Cardiac fibroblast (primary cell): Measurements from ENCODE around the gene ZBTB17.
A peak's percentile ranks its signal among the peaks of the same experiment; 100 is the strongest.

Experiments
- DNase-seq, 2 donors: peaks; one replicate each; pipeline versions ENCODE4 v3.0.0 to v3.0.0-alpha.2; 2010; ENCODE audit warnings: low read depth in 2 of 2
- H3K4me3 ChIP-seq, 2 donors: replicated peaks in 1 of 2; 1 replicate in 1 of 2; 2 replicates in 1 of 2; pipeline ENCODE4 v1.5.1; 2011; ENCODE audit warnings: low read depth in 2 of 2, low read length in 2 of 2, mild to moderate bottlenecking in 2 of 2, moderate library complexity in 1 of 2
- TF ChIP-seq, protein P1 (sequence below): IDR thresholded peaks from one replicate; pipeline ENCODE4 v1.5.1; 2011; ENCODE audit warnings: low read depth, mild to moderate bottlenecking, low read length, inconsistent platforms

Gene ZBTB17

DNA sequence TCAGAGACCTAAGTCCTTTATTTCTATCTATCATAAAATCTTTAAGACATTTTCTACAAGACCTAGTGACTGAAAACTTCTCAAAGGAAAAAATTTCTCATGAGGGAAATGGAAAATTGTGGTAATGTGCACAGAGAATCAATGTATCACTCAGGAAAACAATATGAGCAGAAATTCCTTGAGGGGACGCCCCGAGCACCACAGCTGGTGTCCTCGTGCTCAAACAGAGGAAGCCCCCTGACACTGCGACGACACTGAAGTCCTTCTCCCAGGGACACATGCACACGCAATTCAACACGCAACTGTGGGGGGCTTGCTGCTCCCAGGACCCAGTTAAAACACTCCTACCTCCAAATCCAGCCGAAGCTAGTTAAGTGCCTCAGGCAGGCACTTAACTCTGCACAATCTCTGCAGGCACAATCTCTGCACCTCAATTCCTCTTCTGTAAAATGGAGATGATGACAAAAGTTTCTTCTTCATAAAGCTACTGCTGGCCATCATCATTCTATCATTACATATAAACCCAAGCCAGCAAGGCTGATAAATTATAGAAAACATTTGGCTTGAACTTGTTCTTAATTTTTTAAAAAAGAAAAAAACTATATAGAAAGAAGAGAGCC, 16.0 kb downstream of the ZBTB17 start:
- no peak for DNase-seq
- TF ChIP-seq, protein P1, sequence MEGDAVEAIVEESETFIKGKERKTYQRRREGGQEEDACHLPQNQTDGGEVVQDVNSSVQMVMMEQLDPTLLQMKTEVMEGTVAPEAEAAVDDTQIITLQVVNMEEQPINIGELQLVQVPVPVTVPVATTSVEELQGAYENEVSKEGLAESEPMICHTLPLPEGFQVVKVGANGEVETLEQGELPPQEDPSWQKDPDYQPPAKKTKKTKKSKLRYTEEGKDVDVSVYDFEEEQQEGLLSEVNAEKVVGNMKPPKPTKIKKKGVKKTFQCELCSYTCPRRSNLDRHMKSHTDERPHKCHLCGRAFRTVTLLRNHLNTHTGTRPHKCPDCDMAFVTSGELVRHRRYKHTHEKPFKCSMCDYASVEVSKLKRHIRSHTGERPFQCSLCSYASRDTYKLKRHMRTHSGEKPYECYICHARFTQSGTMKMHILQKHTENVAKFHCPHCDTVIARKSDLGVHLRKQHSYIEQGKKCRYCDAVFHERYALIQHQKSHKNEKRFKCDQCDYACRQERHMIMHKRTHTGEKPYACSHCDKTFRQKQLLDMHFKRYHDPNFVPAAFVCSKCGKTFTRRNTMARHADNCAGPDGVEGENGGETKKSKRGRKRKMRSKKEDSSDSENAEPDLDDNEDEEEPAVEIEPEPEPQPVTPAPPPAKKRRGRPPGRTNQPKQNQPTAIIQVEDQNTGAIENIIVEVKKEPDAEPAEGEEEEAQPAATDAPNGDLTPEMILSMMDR = no peak
- no peak overlapping the region for H3K4me3 ChIP-seq

DNA sequence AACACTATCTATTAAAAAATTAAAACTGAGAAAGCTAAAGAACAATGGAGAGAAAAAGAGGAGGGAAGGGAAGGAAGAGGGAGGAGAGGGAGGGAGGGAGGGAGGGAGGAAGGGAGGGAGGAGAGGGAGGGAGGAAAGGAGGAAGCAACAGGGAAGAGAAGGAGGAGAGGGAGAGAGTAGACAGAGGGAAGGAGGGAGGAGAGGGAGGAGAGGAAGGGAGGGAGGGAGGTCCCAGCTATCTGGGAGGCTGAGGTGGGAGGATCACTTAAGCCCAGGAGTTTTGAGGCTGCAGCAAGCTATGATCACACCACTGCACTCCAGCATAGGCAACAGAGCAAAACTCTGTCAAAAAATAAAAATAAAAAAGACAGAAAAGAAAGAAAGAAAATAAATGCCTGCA, 16.5 kb downstream of the ZBTB17 start:
- DNase-seq = no peak
- TF ChIP-seq, protein P1 = no peak
- H3K4me3 ChIP-seq = no peak overlapping the region

DNA sequence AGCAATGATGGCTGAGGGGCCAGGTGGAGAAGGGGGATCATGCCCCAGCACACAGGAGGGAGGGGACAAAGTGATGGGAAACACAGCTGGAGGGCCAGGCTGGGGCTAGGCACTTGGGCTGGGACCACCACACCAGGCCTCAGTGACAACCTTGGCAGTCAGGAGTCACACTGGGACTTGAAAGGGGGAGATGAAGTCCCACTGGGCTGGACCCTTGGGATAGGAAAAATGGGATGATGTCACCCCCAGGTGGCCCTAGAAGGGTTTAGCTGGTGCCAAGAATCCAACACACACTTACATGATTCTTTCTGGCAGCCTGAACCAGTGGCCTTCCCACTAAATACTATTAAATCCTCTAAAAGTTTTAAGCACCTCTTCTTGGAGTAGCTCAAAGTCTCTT, 17.1 kb downstream of the ZBTB17 start:
- DNase-seq = peak; percentile 26 to 61

DNA sequence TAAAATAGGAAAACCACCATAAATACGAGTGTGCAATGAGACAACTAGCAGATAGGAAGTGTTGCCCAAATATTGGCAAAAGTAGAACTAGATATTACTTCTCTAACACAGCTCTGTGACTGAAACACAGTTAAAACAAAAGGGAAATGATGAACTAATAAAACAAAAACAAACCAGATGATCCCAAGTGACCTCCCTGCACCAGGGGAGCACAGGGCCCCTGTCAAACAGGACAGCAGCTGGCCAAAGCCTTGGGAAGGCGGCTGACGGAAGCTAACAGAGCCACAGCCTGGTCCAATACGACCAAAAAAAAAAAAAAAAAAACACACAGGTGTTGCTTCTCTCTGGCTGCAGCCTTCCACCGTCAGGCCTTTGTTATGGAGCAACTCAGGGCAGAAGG, 17.8 kb downstream of the ZBTB17 start:
- TF ChIP-seq, protein P1 = no peak
- no peak for DNase-seq
- H3K4me3 ChIP-seq = no peak overlapping the region

More for the DNA sequence above, 17.1 kb downstream of the ZBTB17 start:
- TF ChIP-seq, protein P1 = no peak
- no peak overlapping the region for H3K4me3 ChIP-seq

DNA sequence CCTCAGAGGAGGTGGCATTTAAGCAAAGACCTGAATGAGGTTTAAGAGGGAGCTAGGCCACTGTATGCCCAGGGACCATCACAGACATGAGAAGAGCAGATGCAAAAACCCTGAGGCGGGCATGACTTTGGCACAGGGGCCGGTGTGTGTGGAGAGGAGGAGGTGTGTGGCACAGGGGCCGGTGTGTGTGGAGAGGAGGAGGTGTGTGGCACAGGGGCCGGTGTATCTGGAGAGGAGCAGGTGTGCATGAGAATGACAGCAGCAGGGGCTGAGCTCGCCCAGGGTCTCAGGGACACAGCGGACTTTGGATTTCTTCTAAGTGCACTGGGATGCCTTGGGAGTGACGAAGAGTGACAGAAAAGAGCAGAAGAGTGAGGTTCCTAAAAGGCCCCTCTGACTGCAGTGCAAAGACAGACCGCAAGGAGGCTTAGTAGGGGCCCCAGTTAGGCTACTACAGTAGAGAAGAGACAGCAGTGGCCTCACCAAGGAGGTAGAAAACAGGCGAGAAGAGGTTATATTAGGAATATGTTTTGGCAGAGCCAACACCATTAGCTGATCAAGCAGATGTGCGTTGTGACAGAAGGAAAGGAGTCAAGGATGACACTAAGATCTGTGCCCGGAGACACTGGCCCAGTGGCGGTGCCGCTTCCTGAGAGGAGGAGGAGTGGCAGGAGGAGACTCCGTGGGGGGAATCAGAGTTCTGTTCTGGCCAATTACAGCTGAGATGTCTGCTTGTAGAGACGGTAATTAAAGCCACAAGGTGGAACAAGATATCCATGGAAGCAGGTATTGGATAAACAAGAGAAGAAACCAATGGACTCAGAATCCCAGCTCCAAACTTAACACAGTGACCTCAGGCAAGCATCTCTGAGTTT, 18.4 kb downstream of the ZBTB17 start:
- DNase-seq = no peak
- no peak overlapping the region for H3K4me3 ChIP-seq
- TF ChIP-seq, protein P1 = peak; percentile 44

DNA sequence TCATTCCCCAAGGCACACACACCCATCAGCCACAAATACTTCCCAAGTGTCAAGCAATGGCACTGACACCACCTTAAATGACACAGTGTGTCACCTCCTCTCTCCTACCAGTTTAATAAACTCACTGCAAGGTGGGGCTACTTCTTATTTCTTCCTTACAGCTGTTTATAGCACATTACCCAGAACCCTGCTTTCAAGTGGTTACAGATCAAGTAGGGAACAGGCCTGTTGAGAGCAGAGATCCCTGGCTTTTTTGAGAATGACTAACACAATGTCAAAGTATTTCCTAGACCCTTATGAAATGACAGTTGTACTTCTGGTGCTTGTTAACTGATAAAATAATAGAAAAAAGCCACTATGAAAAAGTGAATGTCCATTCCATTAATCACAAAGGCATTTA, 19.8 kb downstream of the ZBTB17 start:
- H3K4me3 ChIP-seq = no peak overlapping the region
- DNase-seq = peak; percentile 48 to 63
- TF ChIP-seq, protein P1 = no peak
